ENCODE data around the gene HIRA. TPM values are rescaled to one million over a fixed set of nuclear protein-coding genes. Genes with fewer than 3 reads are reported as not detected.

Gene HIRA
- total and polyA plus RNA-seq, 2 experiments from 2014 or later = 2.7 to 18.6 TPM

DNA sequence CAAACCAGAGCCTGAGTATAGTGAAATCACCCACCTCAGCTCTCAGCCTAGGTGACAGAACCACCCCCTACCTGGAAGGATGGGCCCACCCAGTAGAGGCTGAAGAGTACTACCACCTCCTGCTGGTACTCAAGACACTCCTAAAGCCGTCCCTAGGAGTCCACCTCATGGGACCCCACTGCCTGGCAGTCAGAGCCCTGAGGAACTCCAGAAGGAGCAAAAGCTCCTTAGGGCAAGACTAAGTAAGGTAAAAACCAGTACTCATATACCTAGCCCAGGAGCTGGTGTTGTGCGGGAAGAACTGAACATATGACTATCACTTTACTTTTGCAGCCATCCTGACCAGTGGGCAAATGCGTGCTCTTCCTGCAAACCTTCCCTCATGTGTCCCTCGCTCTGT is 36.3 kb downstream of the HIRA start:
- Histone ChIP-seq H3K27me3 (replicated peaks; ENCODE audit: insufficient read depth) (no peaks in the 10 kb centered on the region), H2AFZ (no peak overlapping the region), H3K9me3 (ENCODE audit: low read depth) (no peaks in the 10 kb centered on the region), H3K36me3 (ENCODE audit: low read depth) (peaks cover 36% of the 10 kb centered on the region; the same call in 1 of the 2 replicates), H3K4me2 (ENCODE audit: unreplicated experiment) (no peak overlapping the region), H3K9ac (no peak overlapping the region), H3K27ac (no peak overlapping the region), H3K9me2 (ENCODE audit: insufficient read depth) (no peaks in the 10 kb centered on the region), H3K4me1 (ENCODE audit: insufficient read depth) (no peaks in the 10 kb centered on the region), H3K79me2 (ENCODE audit: insufficient read depth) (no peaks in the 10 kb centered on the region), H4K20me1 (ENCODE audit: insufficient read depth) (no peaks in the 10 kb centered on the region), H3K4me3 (no peak overlapping the region), H3F3A (ENCODE audit: insufficient read depth) (no peaks in the 10 kb centered on the region)
- in situ Hi-C loops (cut with MboI) = no loop called here
- no peak for TF ChIP-seq EZH2phosphoT487 (IDR thresholded peaks at IDR 0.05; ENCODE audit: insufficient read depth, low read depth)
- no peak for TF ChIP-seq EZH2 (IDR thresholded peaks at IDR 0.05; ENCODE audit: insufficient read depth, poor library complexity, severe bottlenecking)
- 93 to 99% methylated on average over 4 of the region's 4 CpGs for WGBS, 2 experiments (ENCODE audit: low coverage in 1 of 2, low lambda C conversion rate in 2 of 2, missing lambda C conversion rate in 2 of 2)
- DNase-seq = no peak

DNA sequence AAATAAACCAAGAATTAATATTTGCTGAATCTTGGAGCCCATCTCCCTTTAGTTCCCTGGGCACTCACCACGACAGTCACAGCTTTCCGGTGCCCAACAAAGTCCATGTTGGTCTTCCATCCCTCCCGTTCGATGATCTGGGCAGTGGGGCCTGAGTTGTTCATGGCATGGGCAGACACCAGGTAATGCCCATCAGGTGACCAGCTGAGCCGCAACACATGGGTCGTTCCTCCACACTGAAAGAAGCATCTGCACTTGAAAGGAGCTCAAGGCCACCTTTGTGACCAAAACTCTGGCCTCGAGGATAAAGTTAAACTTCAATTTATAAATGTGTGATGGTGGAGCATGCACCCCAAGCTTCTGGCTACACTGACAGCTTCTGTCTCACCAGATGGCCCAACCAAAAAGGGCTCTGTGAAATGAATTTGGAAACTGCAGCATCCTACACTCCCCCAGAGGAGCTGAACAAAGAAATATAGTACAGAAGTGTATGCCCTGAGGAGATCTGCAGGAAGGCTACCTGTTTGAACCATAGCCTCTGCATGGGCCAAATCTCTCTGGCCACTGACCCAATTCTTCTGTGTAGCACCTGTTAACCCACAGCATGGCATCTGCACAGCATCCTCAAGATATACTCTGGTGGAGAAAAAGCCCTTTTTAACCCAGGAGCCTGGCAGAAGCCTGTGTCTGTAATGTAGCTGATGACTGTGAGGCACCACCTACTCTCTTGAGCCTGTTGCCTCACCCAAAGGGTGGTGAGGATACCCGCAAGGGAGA is 37.1 kb downstream of the HIRA start:
- H3K27me3 ChIP-seq (replicated peaks; ENCODE audit: insufficient read depth) = no peaks in the 10 kb centered on the region
- H3K4me2 ChIP-seq (ENCODE audit: unreplicated experiment) = no peak overlapping the region
- TF ChIP-seq EZH2phosphoT487 (IDR thresholded peaks at IDR 0.05; ENCODE audit: insufficient read depth, low read depth) (no peak), EZH2 (IDR thresholded peaks at IDR 0.05; ENCODE audit: insufficient read depth, poor library complexity, severe bottlenecking) (no peak)
- no peak overlapping the region for H3K9ac ChIP-seq
- H3K27ac ChIP-seq = no peak overlapping the region
- H3K36me3 ChIP-seq (ENCODE audit: low read depth) = peaks cover 44% of the 10 kb centered on the region; the same call in 1 of the 2 replicates
- H3K9me3 ChIP-seq (ENCODE audit: low read depth) = no peaks in the 10 kb centered on the region
- WGBS, 2 experiments (ENCODE audit: low coverage in 1 of 2, low lambda C conversion rate in 2 of 2, missing lambda C conversion rate in 2 of 2) = 98 to 99% methylated on average over 8 of the region's 8 CpGs
- H3K79me2 ChIP-seq (ENCODE audit: insufficient read depth) = no peaks in the 10 kb centered on the region
- H2AFZ ChIP-seq = no peak overlapping the region
- H3F3A ChIP-seq (ENCODE audit: insufficient read depth) = no peaks in the 10 kb centered on the region
- no peaks in the 10 kb centered on the region for H3K9me2 ChIP-seq (ENCODE audit: insufficient read depth)
- H3K4me3 ChIP-seq = no peak overlapping the region
- DNase-seq = no peak
- H3K4me1 ChIP-seq (ENCODE audit: insufficient read depth) = no peaks in the 10 kb centered on the region
- in situ Hi-C loops (cut with MboI) = no loop called here
- no peaks in the 10 kb centered on the region for H4K20me1 ChIP-seq (ENCODE audit: insufficient read depth)

DNA sequence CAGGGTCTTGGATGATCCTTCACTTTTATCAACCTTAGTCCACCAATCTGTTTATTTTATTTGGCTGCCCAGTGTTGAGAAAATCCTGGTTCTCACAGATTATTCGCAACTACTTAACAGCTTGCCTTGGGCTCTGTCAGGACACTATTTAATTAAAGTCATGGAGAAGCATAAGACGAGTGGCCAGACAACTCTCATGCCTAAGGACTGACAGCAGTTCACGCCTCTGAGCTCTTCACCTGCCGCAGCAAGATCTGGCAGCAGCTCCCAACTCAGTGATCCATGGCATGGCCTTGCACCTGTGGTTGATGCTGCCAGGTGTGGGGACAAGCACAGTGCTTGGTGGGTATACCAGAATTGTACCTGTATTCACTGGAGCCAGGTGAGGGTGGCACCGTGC is 37.8 kb downstream of the HIRA start:
- WGBS, 2 experiments (ENCODE audit: low coverage in 1 of 2, low lambda C conversion rate in 2 of 2, missing lambda C conversion rate in 2 of 2) = 79 to 80% methylated on average over 5 of the region's 5 CpGs

DNA sequence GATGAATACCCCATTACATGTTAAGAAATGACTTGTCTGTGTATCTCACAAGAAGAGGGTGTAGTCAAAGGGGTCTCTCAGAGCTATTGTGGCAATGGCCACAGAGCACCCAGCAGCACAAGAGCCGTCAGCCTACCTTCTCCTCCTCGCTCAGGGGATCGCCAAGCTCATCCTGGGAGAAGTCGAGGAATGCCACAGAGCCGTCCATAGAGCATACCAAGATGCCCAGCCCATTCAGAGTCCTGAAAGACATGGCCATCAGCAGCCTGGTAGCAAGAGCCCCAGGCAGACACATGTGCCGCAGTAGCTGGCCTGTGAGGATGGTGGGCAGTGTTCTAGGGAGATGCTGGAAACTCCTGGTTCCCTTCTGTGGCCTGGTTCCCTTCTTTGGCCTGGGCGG is 44.0 kb downstream of the HIRA start:
- Histone ChIP-seq H3K36me3 (ENCODE audit: low read depth) (peaks cover 35% of the 10 kb centered on the region; the same call in 1 of the 2 replicates), H3K9ac (no peak overlapping the region), H3K4me2 (ENCODE audit: unreplicated experiment) (no peak overlapping the region), H3K9me2 (ENCODE audit: insufficient read depth) (no peaks in the 10 kb centered on the region), H3K9me3 (ENCODE audit: low read depth) (no peaks in the 10 kb centered on the region), H3K27me3 (replicated peaks; ENCODE audit: insufficient read depth) (no peaks in the 10 kb centered on the region), H3K4me1 (ENCODE audit: insufficient read depth) (no peaks in the 10 kb centered on the region), H3K4me3 (no peak overlapping the region), H3K27ac (no peak overlapping the region), H3K79me2 (ENCODE audit: insufficient read depth) (no peaks in the 10 kb centered on the region), H4K20me1 (ENCODE audit: insufficient read depth) (no peaks in the 10 kb centered on the region), H3F3A (ENCODE audit: insufficient read depth) (no peaks in the 10 kb centered on the region), H2AFZ (no peak overlapping the region)
- 98 to 99% methylated on average over 6 to 7 of the region's 7 CpGs for WGBS, 2 experiments (ENCODE audit: low coverage in 1 of 2, low lambda C conversion rate in 2 of 2, missing lambda C conversion rate in 2 of 2)
- TF ChIP-seq EZH2 (IDR thresholded peaks at IDR 0.05; ENCODE audit: insufficient read depth, poor library complexity, severe bottlenecking) = no peak
- no peak for TF ChIP-seq EZH2phosphoT487 (IDR thresholded peaks at IDR 0.05; ENCODE audit: insufficient read depth, low read depth)
- in situ Hi-C loops (cut with MboI) = no loop called here
- DNase-seq = no peak

More for the DNA sequence above, 37.8 kb downstream of the HIRA start:
- no peak overlapping the region for H3K27ac ChIP-seq
- H4K20me1 ChIP-seq (ENCODE audit: insufficient read depth) = no peaks in the 10 kb centered on the region
- DNase-seq = no peak
- H3K27me3 ChIP-seq (replicated peaks; ENCODE audit: insufficient read depth) = no peaks in the 10 kb centered on the region
- TF ChIP-seq EZH2phosphoT487 (IDR thresholded peaks at IDR 0.05; ENCODE audit: insufficient read depth, low read depth) (no peak), EZH2 (IDR thresholded peaks at IDR 0.05; ENCODE audit: insufficient read depth, poor library complexity, severe bottlenecking) (no peak)
- no peak overlapping the region for H2AFZ ChIP-seq
- no peak overlapping the region for H3K9ac ChIP-seq
- no peaks in the 10 kb centered on the region for H3K4me1 ChIP-seq (ENCODE audit: insufficient read depth)
- no peak overlapping the region for H3K4me3 ChIP-seq
- H3K9me2 ChIP-seq (ENCODE audit: insufficient read depth) = no peaks in the 10 kb centered on the region
- H3K36me3 ChIP-seq (ENCODE audit: low read depth) = peaks cover 46% of the 10 kb centered on the region; the same call in 1 of the 2 replicates
- no peaks in the 10 kb centered on the region for H3K79me2 ChIP-seq (ENCODE audit: insufficient read depth)
- no peaks in the 10 kb centered on the region for H3F3A ChIP-seq (ENCODE audit: insufficient read depth)
- H3K4me2 ChIP-seq (ENCODE audit: unreplicated experiment) = no peak overlapping the region
- in situ Hi-C loops (cut with MboI) = no loop called here
- H3K9me3 ChIP-seq (ENCODE audit: low read depth) = no peaks in the 10 kb centered on the region
